PC-9 (cell line): ENCODE data around the gene JPT1. TPM values are rescaled to one million over a fixed set of nuclear protein-coding genes. Genes with fewer than 3 reads are reported as not detected.

ENCODE experiments used
- BruUV-seq: library from RNA; stranded (reverse); fragments of 400-500 nt; replicated peaks from 2 replicates; lab custom pipeline; 2021; lab: Mats Ljungman, UMichigan
- CTCF ChIA-PET: fragments of 300-600 bp; sonication (Branson Sonifier 250); formaldehyde crosslinking; loops from one replicate; lab custom pipeline; 2022; ENCODE audit warnings: antibody characterized with exemption; lab: Charles Lee
- POLR2A ChIA-PET: fragments of 300-600 bp; sonication (Branson Sonifier 250); formaldehyde crosslinking; loops from one replicate; lab custom pipeline; 2022; ENCODE audit warnings: antibody characterized with exemption; ENCODE audit not compliant: unreplicated experiment; lab: Charles Lee
- DNase-seq, 2 experiments: peaks; one replicate each; pipeline versions ENCODE4 v3.0.0 to v3.0.0-alpha.2; 2015 to 2022; ENCODE audit warnings: mixed read lengths in 1 of 2
- H2AFZ ChIP-seq: fragments of 200-600 bp; sonication (generic); 2 replicates; pipeline ENCODE4 v1.8.1; 2017; ENCODE audit warnings: antibody characterized with exemption
- H3F3A ChIP-seq: fragments of 200-600 bp; sonication (generic); 2 replicates; pipeline ENCODE4 v1.8.1; 2017; ENCODE audit warnings: antibody characterized with exemption, mild to moderate bottlenecking, low read depth; ENCODE audit not compliant: insufficient read depth
- H3K27ac ChIP-seq: fragments of 200-600 bp; sonication (generic); 2 replicates; pipeline ENCODE4 v1.6.1; 2016; ENCODE audit warnings: mixed run types
- H3K27me3 ChIP-seq: fragments of 200-600 bp; sonication (generic); 2 replicates; pipeline ENCODE4 v1.6.1; 2016; ENCODE audit warnings: low read depth, mixed run types; ENCODE audit not compliant: insufficient read depth
- H3K36me3 ChIP-seq: fragments of 200-600 bp; sonication (generic); 2 replicates; pipeline ENCODE4 v1.6.1; 2016; ENCODE audit warnings: low read depth, mixed run types
- H3K4me1 ChIP-seq: fragments of 200-600 bp; sonication (generic); replicated peaks from 2 replicates; pipeline ENCODE4 v1.6.1; 2016; ENCODE audit warnings: mixed run types; ENCODE audit not compliant: insufficient read depth
- H3K4me2 ChIP-seq: fragments of 200-600 bp; sonication (generic); 2 replicates; pipeline ENCODE4 v1.6.1; 2017; ENCODE audit warnings: mixed run types
- H3K4me3 ChIP-seq: fragments of 200-600 bp; sonication (generic); 2 replicates; pipeline ENCODE4 v1.6.1; 2016; ENCODE audit warnings: mixed run types
- H3K79me2 ChIP-seq: fragments of 200-600 bp; sonication (generic); 2 replicates; pipeline ENCODE4 v1.6.1; 2017; ENCODE audit warnings: low read depth, mixed run types
- H3K9me2 ChIP-seq: fragments of 200-600 bp; sonication (generic); 2 replicates; pipeline ENCODE4 v1.8.1; 2017; ENCODE audit warnings: mild to moderate bottlenecking; ENCODE audit not compliant: insufficient read depth
- H3K9me3 ChIP-seq: fragments of 200-600 bp; sonication (generic); 2 replicates; pipeline ENCODE4 v1.8.1; 2016; ENCODE audit warnings: low read depth; ENCODE audit not compliant: insufficient read depth
- H4K20me1 ChIP-seq: fragments of 200-600 bp; sonication (generic); 2 replicates; pipeline ENCODE4 v1.8.1; 2017; ENCODE audit not compliant: insufficient read depth
- CTCF ChIP-seq: fragments of 200-600 bp; sonication (generic); conservative IDR thresholded peaks from 2 replicates; pipeline ENCODE4 v1.6.1; 2017; ENCODE audit warnings: mixed run types, antibody characterized with exemption, mild to moderate bottlenecking, moderate library complexity
- EZH2 ChIP-seq: fragments of 200-600 bp; sonication (generic); IDR thresholded peaks from 2 replicates; pipeline ENCODE4 v1.8.0; 2017; ENCODE audit warnings: antibody characterized with exemption, low read depth
- intact Hi-C: fragments of 100-400 bp; cut with micrococcal nuclease; formaldehyde crosslinking; loops from one replicate; pipeline ENCODE4 v1.10.0; 2022; ENCODE audit not compliant: unreplicated experiment
- total RNA-seq: library from RNA; stranded (reverse); gene quantifications from 2 replicates; pipeline ENCODE4 v1.2.3, GENCODE V29; 2021

Gene JPT1
- total RNA-seq, 1 experiment from 2014 or later: 250 TPM

DNA sequence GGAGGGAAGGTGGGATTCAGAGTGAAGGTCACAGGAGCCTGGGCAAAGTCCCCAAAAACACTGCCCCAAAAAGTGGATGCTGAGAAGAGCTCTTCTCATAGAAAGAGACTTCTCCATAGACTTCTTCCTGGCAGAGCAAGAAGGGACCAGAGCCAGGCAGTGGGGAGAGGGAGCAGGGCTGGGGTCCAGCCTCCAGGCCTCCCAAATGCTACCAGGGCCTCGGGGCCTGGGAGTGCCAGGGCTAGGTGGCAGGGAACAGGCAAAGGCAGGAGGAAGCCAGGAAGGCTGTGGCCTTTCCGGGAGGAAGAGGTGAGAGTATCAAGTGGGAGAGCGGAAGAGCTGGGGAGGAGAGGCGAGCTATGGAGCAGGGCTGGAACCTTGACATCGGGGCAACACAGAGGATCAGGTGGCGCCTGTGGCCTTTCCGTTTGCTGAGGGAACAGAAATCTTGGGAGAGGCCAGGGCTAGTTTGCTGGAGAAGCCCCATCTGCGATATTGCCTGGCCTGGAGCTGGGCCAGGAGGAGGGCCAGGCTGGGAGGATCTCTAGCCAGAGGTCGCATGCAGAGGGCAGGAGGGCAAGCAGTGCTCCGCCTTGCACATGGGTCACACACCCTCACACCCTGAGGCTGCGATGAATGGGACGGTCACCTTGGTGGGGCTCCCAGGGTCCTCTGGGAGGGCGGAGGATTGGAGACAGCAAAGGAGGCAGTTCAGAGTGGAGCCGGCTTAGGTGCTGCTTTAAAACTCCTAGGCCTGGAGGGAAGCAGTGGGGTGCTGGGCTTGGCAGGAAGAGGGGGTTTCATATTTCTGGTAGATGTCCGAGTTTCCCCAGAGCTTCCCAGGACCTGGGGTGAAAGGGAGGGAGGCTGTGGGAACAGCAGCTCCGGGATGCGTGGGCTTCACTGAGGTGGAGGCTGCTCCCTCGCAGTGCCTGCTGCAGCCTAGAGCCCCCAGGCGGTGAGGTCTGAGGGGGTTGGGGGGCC lies 63.1 kb downstream of the JPT1 start:
- H3K36me3 ChIP-seq: no peaks in the 10 kb centered on the region
- peaks cover 4% of the 10 kb centered on the region; the same call in 1 of the 2 replicates for H4K20me1 ChIP-seq
- H3F3A ChIP-seq: peaks cover 79% of the 10 kb centered on the region
- no peaks in the 10 kb centered on the region for H3K27me3 ChIP-seq
- H3K27ac ChIP-seq: peak overlapping the region; percentile 89
- H3K4me3 ChIP-seq: peak overlapping the region; percentile 93
- POLR2A ChIA-PET: interaction anchor here (0.5 to 0.8 kb wide), 4 partner anchors 80 to 333 kb away, joined by 3 to 12 read pairs (median 4); partner anchors contain the start of genes FDXR and HID1
- H3K4me2 ChIP-seq: peak overlapping the region; percentile 90
- no peak for TF ChIP-seq CTCF
- no peak for TF ChIP-seq EZH2
- intact Hi-C loops: no loop called here
- no peak overlapping the region for H2AFZ ChIP-seq
- DNase-seq: peak; percentile 45 to 69
- H3K9me2 ChIP-seq: no peaks in the 10 kb centered on the region
- peaks cover 81% of the 10 kb centered on the region for H3K4me1 ChIP-seq
- CTCF ChIA-PET: interaction anchor here (1.2 kb wide), 1 partner anchor 13 kb away, joined by 4 read pairs; no protein-coding TSS in a partner anchor
- H3K79me2 ChIP-seq: peaks cover 86% of the 10 kb centered on the region
- no peaks in the 10 kb centered on the region for H3K9me3 ChIP-seq
- no TSS peak for BruUV-seq

DNA sequence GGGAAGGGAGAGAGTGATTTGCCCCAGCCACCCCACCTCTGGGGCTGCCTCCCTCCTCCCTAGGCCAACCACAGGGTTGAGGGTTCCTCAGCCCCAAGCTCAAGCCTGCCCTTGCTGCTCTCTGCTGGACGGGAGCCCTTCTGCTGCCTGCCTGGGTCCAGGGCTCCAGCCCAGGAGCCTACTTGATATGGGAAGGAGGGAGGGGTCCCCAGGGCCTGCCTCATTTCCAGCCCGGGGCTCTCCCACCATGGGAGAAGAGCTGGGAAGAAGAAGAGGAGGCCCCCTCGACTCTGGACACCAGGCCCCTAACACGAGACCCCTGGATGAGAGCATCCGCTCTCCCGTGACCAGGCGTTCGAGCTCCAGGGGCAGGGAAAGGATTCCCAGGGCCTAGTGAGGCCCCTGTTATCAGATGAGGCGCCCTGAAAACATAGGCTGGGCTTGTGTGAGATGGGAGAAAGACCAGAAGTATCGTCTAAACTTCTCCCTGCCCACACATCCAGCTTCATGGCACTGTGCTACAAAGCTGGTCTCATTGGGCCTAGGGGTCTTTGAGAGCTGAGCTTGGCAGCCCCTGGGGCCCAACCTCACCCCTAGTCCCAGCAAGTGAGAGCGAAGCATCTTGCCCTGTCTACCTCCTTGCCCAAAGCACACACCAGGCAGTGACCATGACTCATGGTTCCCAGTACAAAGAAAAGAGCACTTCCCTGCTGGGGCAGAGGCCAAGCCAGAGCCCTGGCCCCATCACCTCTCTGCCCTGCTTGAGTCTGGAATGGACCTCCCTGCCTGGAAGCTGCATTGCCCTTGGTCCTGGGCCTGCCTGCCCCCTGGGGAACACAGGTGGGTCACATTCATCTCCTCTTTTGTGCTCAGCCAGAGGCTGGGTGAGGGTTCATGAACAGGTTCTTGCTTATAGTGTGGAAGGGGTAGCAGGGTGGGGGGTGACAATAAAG lies 65.6 kb downstream of the JPT1 start:
- H3K4me3 ChIP-seq: peak overlapping the region; percentile 93
- H2AFZ ChIP-seq: no peak overlapping the region; the same call in 1 of the 2 replicates
- no peaks in the 10 kb centered on the region for H3K9me3 ChIP-seq
- TSS peak; percentile 55 for BruUV-seq
- intact Hi-C loops: no loop called here
- H3K4me2 ChIP-seq: peak overlapping the region; percentile 90
- peaks cover 4% of the 10 kb centered on the region; the same call in 1 of the 2 replicates for H4K20me1 ChIP-seq
- TF ChIP-seq EZH2 (no peak), CTCF (no peak)
- peaks cover 71% of the 10 kb centered on the region for H3K79me2 ChIP-seq
- POLR2A ChIA-PET: interaction anchor here (0.6 to 1.7 kb wide), 6 partner anchors 10 to 882 kb away, joined by 3 to 14 read pairs (median 8); partner anchors contain the start of gene FDXR
- peaks cover 84% of the 10 kb centered on the region for H3K4me1 ChIP-seq
- DNase-seq: peak; percentile 51 to 78
- H3K27me3 ChIP-seq: no peaks in the 10 kb centered on the region
- no peaks in the 10 kb centered on the region for H3K36me3 ChIP-seq
- H3K27ac ChIP-seq: peak overlapping the region; percentile 91
- peaks cover 82% of the 10 kb centered on the region for H3F3A ChIP-seq
- H3K9me2 ChIP-seq: no peaks in the 10 kb centered on the region
- CTCF ChIA-PET: interaction anchor here (0.5 to 1.2 kb wide), 5 partner anchors 17 to 428 kb away, joined by 3 to 8 read pairs (median 3); partner anchors contain the start of genes ARMC7 and TSEN54
